DMS153 treated with DMSO at 0.1 percent for 48 hours (cell line): ENCODE data around the gene DPY19L1.
"Not testable (repeated sequence)": the region's sequence is repeated elsewhere in the genome, so short reads cannot be mapped to it uniquely, and the experiment has no call there.

Source experiments
- DNase-seq: peaks from one replicate; lab custom pipeline; 2025; ENCODE audit not compliant: unreplicated experiment; lab: John Stamatoyannopoulos, UW

Gene DPY19L1

GRCh38 chr7:35037211-35037525 is at the start of gene DPY19L1:
Gene DPY19L1, minus strand, starts transcription at chr7:35037485. Its CDS starts 91 bp downstream, at chr7:35037394.
- DNase-seq, result no peak

GRCh38 chr7:35079517-35079916 is 42.2 kb upstream of the DPY19L1 start:
- not testable (repeated sequence) for DNase-seq

GRCh38 chr7:35074008-35074407 is 36.7 kb upstream of the DPY19L1 start:
- DNase-seq, result not testable (repeated sequence)

- peak; percentile 5 for DNase-seq
These were observed 35.9 kb upstream of the DPY19L1 start for GRCh38 chr7:35072950-35073827.

- DNase-seq, result not testable (repeated sequence)
These were observed 31.8 kb upstream of the DPY19L1 start for GRCh38 chr7:35069084-35069483.

GRCh38 chr7:35065382-35065781 is 28.1 kb upstream of the DPY19L1 start:
- not testable (repeated sequence) for DNase-seq

- DNase-seq, result not testable (repeated sequence)
These were observed 21.3 kb upstream of the DPY19L1 start for GRCh38 chr7:35058571-35058970.

- not testable (repeated sequence) for DNase-seq
These were observed 20.5 kb upstream of the DPY19L1 start for GRCh38 chr7:35057505-35058451.

- not testable (repeated sequence) for DNase-seq
These were observed 18.4 kb upstream of the DPY19L1 start for GRCh38 chr7:35055733-35056132.

GRCh38 chr7:35053488-35054175 is 16.3 kb upstream of the DPY19L1 start:
- DNase-seq, result not testable (repeated sequence)

GRCh38 chr7:35048390-35048789 is 11.1 kb upstream of the DPY19L1 start:
- DNase-seq, result not testable (repeated sequence)

GRCh38 chr7:35047912-35048305 is 10.6 kb upstream of the DPY19L1 start:
- not testable (repeated sequence) for DNase-seq

GRCh38 chr7:35047263-35047911 is 10.1 kb upstream of the DPY19L1 start:
- not testable (repeated sequence) for DNase-seq

- not testable (repeated sequence) for DNase-seq
These were observed 6.0 kb upstream of the DPY19L1 start for GRCh38 chr7:35043301-35043700.

- no peak for DNase-seq
These were observed 3.6 kb upstream of the DPY19L1 start for GRCh38 chr7:35040906-35041305.

- no peak for DNase-seq
These were observed 2.1 kb upstream of the DPY19L1 start for GRCh38 chr7:35039343-35039742.

GRCh38 chr7:35038354-35038753 is 1.1 kb upstream of the DPY19L1 start:
- DNase-seq, result no peak

GRCh38 chr7:35037526-35038341 is 449 bp upstream of the DPY19L1 start:
- DNase-seq, result peak; percentile 94

- peak; percentile 52 for DNase-seq
These were observed 719 bp downstream of the DPY19L1 start for GRCh38 chr7:35036361-35037171.
